HG03097 (cell line): Measurements from ENCODE around the gene ARV1.
A peak's percentile ranks its signal among the peaks of the same experiment; 100 is the strongest.

Experiments
- ATAC-seq: cut with Tn5 transposase; IDR thresholded peaks from one replicate; pipeline ENCODE4 v1.9.1; 2021; ENCODE audit not compliant: unreplicated experiment, low FRiP score

The ARV1 gene

DNA sequence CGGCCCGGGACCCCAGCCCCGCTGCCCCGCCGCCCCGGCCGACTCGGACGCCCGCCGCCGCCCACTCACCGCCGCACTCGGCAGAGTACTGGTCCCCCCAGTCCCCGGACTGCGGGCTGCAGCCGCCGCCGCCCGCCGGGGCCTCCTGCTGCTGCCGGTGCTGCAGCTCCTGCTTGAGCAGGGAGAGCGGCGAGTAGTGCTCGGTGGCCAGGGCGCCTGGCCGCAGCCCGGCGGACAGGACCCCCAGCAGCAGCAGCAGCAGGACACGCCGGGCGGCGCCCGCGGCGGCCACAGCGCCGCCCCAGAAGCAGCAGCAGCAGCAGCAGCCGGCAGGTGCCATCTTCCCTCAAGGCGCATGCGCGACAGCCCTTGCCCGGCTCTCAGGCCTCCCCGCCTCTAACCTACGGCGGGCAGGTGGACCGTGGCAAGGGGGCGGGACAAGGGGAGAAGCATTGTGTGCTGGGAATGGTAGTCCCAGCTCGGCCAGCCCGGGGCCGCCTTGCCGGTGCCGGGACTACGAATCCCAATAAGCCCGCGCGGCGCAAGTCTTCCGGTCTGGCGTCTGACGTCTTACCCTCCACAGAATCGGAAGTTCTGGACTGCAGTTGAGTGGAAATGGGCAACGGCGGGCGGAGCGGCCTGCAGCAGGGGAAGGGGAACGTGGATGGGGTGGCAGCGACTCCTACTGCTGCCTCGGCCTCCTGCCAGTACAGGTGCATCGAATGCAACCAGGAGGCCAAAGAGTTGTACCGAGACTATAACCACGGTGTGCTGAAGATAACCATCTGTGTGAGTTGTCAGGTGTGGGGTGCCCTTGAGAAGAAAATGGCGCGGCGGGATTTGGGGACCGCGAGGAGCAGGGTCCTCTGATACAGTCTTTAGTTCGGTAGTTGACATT lies at the start of gene ARV1, which contains the start of gene TTC13:
TSS of gene ARV1 (plus strand) at position 604 of the 898 bp plus-strand sequence. CDS start at position 616, 12 bp downstream.
TSS of gene TTC13 (minus strand) at position 371 of the 898 bp plus-strand sequence. CDS start at position 340, 31 bp downstream.
- peak; percentile 93 for ATAC-seq

DNA sequence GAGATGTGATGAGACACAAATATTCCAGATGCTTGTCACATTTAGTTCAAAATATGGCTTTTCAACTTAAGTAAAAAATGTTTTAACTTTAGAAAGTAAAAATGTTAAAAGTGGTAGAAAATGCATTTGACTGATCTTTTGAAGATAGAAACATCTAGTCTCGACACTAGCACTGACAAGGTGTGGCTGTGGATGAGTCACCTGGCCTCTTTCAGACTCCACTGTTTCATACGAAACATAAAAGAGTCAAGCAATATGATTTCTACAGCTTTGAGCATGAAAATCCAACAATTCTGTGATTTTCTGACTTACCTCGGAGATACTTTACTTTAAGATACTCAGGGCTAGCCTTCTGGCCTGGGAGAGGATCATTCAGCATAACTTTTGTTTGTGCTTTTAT lies 47.9 kb upstream of the ARV1 start:
- ATAC-seq, result no peak

DNA sequence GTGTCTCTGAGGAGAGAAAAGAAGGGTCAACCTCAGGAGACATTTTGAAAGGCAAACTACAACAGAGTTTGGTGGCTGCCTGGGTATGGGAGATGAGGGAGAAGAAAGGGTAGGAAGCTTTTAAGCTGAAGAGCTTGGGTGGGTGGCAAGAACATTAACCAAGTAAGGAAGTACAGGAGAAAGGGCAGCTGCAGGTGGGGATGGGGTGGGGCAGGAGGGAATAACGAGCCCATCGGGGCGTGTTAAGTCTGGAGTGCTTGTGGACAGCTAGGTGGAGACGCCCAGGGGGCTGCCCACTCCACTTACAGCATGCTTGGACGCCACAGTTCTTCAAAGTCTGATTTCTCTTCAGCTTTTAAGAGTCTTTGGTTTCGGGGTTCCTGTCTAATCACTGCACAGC lies 43.0 kb upstream of the ARV1 start:
- no peak for ATAC-seq

DNA sequence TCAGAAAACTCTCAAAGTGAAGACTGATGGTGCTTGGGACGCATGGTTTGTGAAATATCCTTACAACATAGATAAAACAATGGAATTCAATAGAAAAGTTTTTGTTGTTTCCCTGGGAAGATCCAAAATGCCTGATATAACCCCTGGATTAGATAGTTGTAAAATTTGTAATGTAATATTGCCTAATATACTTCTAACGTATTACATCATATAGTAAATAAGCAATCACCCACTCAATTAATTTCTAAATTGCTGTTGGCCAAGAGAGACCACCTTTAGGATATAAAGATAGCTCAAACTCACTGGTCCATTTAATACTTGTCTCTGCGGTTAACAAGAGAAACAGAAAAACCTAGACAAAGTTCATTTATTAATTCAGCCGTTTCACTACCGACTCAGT lies 42.4 kb upstream of the ARV1 start:
- ATAC-seq, result no peak

DNA sequence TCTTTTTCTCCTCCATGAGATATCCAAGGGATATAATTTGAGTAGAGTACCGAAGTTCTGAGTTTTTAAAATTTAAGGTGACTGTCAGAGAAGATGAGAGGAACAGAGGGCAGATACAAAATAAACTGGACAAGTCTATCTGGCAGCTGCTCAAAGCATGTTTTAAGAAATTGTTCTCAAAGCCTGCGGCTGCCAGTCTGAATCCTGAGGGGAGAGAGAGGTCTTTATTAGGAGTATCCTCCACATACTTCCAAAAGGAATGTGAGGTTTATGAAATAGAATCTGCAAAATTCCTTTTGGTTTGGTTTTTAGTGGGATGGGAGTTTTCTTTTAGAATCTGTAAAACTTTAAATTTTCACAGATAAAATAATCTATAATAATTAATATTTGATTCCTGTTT lies 41.5 kb upstream of the ARV1 start:
- no peak for ATAC-seq

DNA sequence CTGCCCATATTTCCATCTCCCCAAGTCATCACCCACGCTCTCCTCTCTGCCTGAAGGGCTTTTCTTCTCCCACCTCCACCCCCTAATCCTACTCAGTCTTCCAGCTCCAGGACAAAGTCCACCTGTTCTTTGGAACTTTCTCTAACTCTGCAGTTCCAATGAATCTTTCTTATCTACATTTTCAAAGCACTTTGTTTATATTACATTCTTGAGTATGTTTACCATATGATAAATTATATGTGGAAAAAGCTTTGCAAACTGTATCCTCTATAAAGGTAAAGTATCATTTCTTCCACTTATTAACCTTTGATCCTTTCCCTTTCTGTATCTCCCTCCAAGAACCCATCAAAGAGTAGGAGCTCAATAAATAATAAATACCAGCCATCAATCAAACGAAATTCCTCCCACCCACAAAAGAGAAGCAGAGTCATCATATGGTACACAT lies 39.9 kb upstream of the ARV1 start:
- ATAC-seq, result no peak

DNA sequence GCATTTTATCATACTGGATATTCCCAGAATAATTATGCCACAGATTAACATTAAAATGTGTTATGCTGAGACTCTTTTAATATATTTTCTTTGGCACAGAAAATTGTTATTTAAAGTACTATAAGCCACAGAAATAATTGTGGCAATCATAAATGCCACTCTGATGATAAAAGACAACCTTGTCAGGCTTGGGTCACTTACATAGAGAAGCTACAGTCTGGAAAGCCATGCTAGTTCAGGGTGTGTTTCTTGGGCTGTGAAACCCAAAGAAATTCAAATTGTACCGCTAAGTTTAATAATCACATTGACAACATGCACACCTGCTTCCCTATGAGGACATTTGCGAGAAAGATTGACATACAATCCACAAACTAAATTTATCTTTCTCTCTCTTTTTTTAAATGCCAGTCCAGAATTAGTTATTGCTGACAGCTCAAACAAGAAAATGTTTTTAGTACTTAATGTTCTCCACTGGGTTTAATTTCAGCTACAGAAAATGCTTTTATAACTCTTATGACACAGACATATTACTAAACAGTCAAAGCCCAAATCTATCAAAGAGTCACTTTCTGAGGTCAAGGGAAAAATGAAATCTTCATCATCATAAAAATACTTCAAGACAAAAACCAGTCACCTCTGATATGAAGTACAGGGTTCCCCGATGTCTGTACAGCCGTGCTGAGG lies 38.9 kb upstream of the ARV1 start:
- no peak for ATAC-seq

DNA sequence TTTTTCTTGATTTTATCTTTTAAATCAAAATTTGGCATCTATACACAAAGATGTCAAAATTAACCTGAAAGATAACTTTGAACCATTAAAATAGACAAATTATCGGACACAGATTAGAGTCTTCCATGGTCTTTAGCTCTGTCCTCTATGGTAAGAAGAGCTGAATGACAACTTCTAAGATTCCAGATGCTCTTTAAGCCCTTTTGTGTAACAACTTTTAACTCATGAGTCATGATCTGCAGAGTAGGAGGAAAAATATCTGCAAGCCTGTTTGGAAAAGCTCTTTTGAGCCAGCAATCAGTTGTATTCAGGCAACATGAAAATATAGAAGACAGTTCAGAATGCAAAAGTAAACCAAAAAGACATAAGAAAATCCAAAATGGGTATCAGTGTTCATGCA lies 38.0 kb upstream of the ARV1 start:
- ATAC-seq, result no peak

DNA sequence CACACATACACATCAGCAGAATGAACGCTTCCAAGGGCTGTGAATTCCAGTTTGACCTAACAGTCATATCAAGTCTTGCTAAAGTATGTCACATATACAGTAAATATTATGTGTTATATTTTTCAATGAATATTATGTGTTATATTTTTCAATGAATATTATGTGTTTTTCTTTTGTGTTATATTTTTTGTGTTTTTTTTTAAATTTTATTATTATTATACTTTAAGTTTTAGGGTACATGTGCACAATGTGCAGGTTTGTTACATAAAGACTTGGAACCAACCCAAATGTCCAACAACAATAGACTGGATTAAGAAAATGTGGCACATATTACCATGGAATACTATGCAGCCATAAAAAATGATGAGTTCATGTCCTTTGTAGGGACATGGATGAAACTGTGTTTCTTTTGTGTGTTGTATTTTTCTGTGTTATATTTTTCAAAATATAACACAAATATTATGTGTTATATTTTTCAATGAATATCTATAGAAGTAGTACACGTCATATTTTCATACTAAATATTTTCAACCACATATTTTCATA lies 35.8 kb upstream of the ARV1 start:
- no peak for ATAC-seq

DNA sequence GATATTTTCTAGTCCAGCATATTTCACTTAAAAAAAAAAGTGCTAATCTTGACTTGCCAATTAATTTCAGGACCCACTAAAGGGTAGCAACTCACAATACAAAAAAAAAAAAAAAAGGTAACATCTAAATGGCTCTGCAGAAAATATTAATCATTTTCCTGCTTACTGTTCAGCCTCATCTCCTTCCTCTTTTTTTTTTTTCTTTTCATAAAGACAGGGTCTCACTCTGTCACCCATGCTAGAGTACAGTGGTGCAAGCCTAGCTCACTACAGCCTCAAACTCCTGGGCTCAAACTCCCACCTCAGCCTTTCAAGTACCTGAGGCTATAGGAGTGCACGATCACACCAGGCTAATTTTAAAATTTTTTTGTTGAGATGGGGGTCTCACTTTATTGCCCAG lies 30.6 kb upstream of the ARV1 start:
- no peak for ATAC-seq

DNA sequence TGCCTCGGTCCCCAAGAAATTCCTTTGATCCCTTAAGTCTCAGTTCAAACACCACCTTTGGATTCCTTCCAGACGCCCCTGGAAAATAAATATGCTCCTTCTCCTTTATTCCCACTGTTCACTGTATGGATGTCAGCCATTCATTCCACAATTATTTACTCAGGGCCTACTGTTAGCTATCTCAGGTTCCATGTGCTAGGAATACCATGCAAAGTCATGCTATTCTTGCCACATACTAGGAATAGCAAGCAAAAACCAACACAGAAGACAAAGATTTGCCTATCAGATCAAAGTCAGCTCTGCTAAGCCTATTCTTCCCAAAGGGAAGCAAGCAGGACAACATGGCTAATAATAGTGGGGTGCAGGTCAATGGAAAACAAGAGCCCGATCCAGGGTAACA lies 30.0 kb upstream of the ARV1 start:
- ATAC-seq, result no peak

DNA sequence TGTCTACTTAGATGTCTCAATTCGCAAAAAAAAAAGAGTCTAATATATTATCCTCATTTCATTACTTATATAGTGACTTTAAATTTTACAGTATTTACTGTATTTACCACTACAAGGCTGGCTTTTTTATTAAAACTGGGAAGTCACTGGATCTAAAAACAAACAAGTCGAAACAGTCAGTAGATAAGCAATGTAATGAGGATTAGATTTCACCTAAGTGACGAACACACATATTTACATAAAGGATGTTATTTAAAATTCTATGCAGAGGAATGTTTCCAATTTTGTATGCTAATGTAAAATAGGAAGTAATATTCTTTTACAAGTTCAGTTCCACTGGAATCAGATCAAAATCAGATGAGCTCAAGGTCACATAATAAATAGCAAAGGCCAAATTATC lies 28.5 kb upstream of the ARV1 start:
- ATAC-seq, result no peak

DNA sequence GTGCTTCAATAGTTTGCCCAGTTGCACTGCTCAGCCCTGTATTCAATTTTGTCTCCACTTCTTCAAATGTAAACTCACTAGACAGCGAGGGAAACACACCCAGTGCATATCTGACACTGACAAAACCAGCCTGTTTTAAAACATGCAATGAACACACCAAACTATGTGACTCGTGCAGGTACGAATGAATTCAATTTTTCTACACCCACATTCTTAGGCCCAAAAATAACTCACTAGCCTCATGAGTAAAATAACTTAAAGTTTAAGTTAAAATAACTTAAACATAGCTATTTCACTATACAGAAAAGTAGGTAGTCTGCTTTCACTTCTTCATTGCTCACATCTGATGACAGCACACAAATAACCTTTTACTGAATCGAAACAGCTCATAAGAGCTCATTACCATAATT lies 21.3 kb upstream of the ARV1 start:
- no peak for ATAC-seq

DNA sequence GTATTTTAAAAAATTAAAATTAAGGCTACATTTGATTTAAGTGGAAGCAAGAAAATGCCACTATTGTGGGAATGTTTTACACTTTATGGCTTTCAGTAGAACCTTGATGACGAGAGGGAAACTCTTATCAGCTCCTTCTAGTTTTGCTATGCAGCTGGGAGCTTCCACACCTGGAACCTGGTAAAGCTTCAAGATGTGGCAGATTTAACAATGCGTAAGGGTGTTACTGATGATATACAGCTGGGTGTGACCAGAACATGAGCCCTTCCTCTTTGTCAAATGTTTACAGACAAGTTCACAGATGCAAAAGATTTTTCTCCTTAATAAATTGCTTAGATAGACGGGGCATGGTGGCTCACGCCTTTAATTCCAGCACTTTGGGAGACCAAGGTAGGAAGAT lies 20.5 kb upstream of the ARV1 start:
- ATAC-seq, result no peak

DNA sequence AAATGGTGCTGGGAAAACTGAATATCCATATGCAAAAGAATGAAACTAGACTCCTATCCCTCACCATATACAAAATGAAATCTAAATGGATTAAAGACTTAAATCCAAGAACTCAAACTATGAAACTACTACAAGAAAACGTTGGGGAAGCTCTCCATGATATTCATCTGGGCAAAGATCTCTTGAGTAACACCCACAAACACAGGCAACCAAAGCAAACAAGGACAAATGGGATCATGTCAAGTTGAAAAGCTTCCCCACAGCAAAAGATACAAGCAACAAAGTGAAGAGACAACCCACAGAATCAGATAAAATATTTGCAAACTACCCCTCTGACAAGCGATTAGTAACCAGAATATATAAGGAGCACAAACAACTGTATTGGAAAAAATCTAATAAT lies 14.0 kb upstream of the ARV1 start:
- ATAC-seq, result no peak

DNA sequence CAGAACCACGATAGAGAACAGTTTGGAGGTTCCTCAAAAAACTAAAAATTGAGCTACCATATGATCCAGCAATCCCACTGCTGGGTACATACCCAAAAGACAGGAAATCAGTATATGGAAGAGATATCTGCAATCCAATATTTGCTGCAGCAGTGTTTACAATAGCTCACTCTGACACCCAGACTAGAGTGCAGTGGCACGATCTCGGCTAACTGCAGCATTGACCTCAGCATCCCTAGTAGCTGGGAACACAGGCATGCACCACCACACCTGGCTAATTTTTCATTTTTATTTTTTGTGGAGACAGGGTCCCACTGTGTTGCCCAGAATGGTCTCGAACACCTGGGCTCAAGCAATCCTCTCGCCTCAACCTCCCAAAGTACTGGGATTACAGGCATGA lies 13.4 kb upstream of the ARV1 start:
- no peak for ATAC-seq

DNA sequence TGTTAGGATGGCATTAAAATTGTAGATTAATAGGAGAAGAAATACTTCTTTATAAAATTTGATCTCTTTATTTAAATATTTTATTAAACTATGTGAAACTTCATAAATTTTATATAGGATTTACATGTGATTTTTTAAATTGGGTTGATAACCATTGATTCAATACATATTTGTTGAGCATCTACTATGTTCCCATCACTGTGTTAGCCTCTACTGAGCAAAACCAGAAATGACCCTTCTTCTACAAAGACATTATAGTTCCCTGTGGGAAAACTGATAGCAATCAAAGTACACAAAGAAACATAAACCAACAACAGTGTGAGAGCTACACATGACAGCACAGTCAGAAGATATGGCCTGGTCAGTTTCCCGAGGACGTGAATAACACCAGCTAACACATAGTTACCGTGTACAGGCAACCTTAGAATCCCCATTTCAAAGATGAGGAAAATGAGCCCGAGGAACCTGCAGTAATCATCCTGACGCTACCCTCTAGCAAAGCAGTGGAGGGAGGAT lies 12.5 kb upstream of the ARV1 start:
- ATAC-seq, result no peak

DNA sequence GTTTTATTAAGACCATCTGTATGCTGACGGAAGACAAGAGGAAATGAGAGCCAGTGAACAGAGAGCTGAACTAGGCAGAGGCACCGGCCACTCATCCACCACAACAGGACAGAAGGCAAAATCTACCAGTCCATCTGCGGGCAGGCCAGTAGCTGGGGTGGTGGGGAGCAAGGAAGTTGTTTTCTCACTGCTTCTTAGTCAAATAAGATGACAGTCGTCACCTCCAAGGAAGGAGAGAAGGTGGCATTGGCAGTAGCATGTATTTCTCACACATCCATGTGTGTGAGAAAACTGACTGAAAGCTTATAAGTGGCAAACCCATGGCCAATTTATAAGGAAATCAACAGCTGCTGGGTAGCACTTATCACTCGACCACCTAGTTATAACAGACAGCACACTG lies 8.5 kb upstream of the ARV1 start:
- no peak for ATAC-seq

DNA sequence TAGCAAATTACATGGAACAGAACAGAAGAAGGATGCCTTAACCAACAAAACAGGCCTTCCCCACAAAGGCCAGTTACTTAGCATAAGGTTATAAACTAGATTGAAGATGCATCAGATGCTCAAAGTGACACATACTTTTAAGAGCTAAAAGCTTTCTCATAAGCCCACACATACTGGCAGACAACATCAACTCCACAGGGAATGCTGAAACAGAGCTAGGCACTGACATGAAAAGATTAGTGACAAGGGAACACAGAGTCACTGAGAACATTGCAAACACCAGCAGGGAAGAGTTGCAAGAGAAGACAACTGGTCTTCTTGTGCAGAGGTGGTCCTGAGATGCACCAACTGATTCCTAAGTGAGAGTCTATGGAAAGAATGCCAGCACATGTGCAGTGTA lies 7.1 kb upstream of the ARV1 start:
- no peak for ATAC-seq

DNA sequence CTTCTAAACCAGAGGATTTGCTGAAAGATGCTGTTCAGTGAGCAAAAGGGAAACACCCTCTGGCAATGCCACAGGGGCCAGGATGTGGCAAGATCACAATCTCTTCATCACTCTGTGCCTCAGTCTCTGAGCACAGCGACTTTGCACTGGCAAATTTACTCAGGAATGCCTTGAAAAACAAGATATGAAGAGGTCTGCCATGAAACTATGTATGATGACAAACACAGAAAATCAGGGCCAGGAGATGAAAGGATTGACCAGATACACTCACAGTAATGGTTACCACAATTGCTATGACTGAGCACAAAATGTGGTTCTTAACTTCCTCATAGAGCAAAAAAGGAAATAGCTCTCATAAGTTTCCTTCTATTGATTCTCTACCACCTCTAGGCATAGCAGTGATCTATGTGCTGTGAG lies 6.0 kb upstream of the ARV1 start:
- ATAC-seq, result no peak

DNA sequence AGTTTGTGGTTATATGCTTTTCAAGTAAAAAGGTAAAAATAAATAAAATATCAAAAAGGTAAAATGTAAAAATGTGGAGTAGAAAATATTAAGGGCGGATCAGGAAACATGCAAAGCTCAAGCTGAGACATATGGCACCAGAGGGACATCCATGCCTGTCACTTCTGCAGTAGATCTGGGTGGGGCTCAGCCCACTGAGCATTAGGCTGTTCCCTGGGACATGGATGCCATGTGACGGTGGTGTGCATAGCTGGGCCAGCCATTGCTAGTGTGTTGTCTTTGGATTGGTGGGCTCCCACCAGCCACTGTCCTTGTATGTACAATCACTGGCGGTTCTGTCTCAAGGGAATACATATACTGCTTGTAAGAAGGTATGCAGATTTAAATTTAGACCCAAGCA lies 3.3 kb upstream of the ARV1 start:
- ATAC-seq, result no peak
